ENCODE measurements around the gene EME1. TPM values are rescaled to one million over a fixed set of nuclear protein-coding genes. Genes with fewer than 3 reads are reported as not detected.
"Not testable (repeated sequence)": the region's sequence is repeated elsewhere in the genome, so short reads cannot be mapped to it uniquely, and the experiment has no call there.

Gene EME1
- total RNA-seq, 1 experiment from 2014 or later = 20.8 TPM

DNA sequence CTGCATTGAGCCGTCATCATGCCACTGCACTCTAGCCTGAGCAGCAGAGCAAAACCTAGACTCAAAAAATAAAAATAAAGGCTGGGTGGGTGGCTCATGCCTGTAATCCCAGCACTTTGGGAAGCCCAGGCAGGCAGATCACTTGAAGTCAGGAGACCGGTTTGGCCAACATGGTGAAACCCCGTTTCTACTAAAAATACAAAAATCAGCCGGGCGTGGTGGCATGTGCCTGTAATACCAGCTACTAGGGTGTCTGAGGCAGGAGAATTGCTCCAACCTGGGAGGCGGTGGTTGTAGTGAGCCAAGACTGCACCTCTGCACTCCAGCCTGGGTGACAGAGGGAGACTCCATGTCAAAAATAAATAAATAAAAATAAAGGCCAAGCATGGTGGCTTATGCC lies 55.1 kb downstream of the EME1 start:
- H3K27ac ChIP-seq; H3K36me3 ChIP-seq; H3K27me3 ChIP-seq; DNase-seq; H3K9me3 ChIP-seq (replicated peaks); H3K4me1 ChIP-seq; H3K4me3 ChIP-seq: not testable (repeated sequence)

GRCh38 chr17:50428831-50429424 lies 55.9 kb downstream of the EME1 start:
- H3K4me1 ChIP-seq = peaks cover 6% of the 10 kb centered on the region; the same call in 1 of the 2 replicates
- no peaks in the 10 kb centered on the region for H3K9me3 ChIP-seq (replicated peaks)
- no peaks in the 10 kb centered on the region for H3K27me3 ChIP-seq
- no peak overlapping the region for H3K27ac ChIP-seq
- DNase-seq = no peak
- no peaks in the 10 kb centered on the region for H3K36me3 ChIP-seq
- no peak overlapping the region for H3K4me3 ChIP-seq

DNA sequence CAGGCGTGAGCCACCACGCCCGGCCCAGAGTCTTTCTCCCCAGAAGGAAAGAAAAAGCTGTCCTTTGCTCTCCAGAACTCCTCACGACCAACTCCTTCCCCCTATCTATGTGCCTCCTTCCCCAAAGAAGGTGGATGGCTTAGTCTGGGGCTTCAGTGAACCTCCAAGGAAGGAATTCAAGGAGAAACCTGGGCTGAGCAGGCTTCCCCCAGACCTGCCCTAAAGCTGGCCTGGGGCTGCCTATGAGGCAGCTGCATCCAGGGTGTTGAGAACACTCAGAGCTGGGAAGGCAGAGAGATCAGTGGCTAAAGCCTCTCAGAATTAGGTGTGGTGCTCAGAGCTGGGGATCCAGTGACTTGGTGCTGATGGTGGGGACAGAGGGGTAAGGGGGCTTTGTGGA lies 56.8 kb downstream of the EME1 start:
- no peak overlapping the region for H3K27ac ChIP-seq
- no peaks in the 10 kb centered on the region for H3K36me3 ChIP-seq

More for the DNA sequence above, 56.8 kb downstream of the EME1 start:
- no peak for DNase-seq
- H3K9me3 ChIP-seq (replicated peaks) = no peaks in the 10 kb centered on the region
- H3K4me3 ChIP-seq = no peak overlapping the region
- H3K27me3 ChIP-seq = no peaks in the 10 kb centered on the region
- H3K4me1 ChIP-seq = peaks cover 6% of the 10 kb centered on the region; the same call in 1 of the 2 replicates

Other genes starting within 250 kb of the EME1 start
- gene SAMD14, start 243.1 kb upstream of the EME1 start, total RNA-seq (2014; rRNA removed; shearing (Covaris generic)) = 2.4 and 3.1 TPM in 2 replicates
- 32.1 TPM in 2 replicates for gene PPP1R9B, start 222.6 kb upstream of the EME1 start, total RNA-seq (2014; rRNA removed; shearing (Covaris generic))
- 43.2 and 43.4 TPM in 2 replicates for gene SGCA, start 207.2 kb upstream of the EME1 start, total RNA-seq (2014; rRNA removed; shearing (Covaris generic))
- 4.2 and 4.4 TPM in 2 replicates for gene COL1A1, start 171.6 kb upstream of the EME1 start, total RNA-seq (2014; rRNA removed; shearing (Covaris generic))
- not detected in 2 replicates for gene TMEM92, start 98.8 kb upstream of the EME1 start, total RNA-seq (2014; rRNA removed; shearing (Covaris generic))
- gene XYLT2, start 27.1 kb upstream of the EME1 start, total RNA-seq (2014; rRNA removed; shearing (Covaris generic)) = 17.9 and 18.5 TPM in 2 replicates
- 43.8 and 44.4 TPM in 2 replicates for gene MRPL27, start within 50 bp of the EME1 start, total RNA-seq (2014; rRNA removed; shearing (Covaris generic))
- gene LRRC59, start 24.3 kb downstream of the EME1 start, total RNA-seq (2014; rRNA removed; shearing (Covaris generic)) = 89.4 and 89.5 TPM in 2 replicates
- 6.3 and 6.7 TPM in 2 replicates for gene ACSF2, start 53.0 kb downstream of the EME1 start, total RNA-seq (2014; rRNA removed; shearing (Covaris generic))
- not detected in 2 replicates for gene CHAD, start 95.7 kb downstream of the EME1 start, total RNA-seq (2014; rRNA removed; shearing (Covaris generic))
- 14.8 and 17.3 TPM in 2 replicates for gene RSAD1, start 105.6 kb downstream of the EME1 start, total RNA-seq (2014; rRNA removed; shearing (Covaris generic))
- not detected in 2 replicates for gene MYCBPAP, start 135.2 kb downstream of the EME1 start, total RNA-seq (2014; rRNA removed; shearing (Covaris generic))
- gene EPN3, start 159.5 kb downstream of the EME1 start, total RNA-seq (2014; rRNA removed; shearing (Covaris generic)) = not detected in 2 replicates
- 12.0 and 13.1 TPM in 2 replicates for gene SPATA20, start 173.9 kb downstream of the EME1 start, total RNA-seq (2014; rRNA removed; shearing (Covaris generic))
- 3.5 and 4.2 TPM in 2 replicates for gene CACNA1G, start 187.5 kb downstream of the EME1 start, total RNA-seq (2014; rRNA removed; shearing (Covaris generic))

Measured in SJCRH30 (cell line).